Measurements from ENCODE around the gene HSD11B1.

DNA sequence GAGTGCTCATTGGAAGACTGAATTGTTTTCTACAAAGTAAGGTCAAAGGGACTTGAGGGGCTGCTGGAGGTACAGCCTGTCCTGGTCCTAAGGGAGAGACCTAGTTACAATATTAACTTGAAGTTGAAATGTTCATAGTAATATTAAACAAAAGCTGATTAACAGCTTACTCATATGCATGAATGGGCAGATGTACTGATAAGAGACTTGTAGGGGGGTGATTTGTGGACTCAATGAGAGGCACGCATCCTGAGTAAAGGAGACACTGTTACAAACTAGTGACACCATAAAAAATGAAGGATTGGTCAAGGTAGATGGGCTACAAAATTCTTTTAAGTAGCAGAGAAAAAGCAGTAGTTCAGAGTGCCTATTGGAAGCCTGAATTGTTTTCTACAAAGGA, 2.7 kb downstream of the HSD11B1 start:
- TF ChIP-seq, protein P1, sequence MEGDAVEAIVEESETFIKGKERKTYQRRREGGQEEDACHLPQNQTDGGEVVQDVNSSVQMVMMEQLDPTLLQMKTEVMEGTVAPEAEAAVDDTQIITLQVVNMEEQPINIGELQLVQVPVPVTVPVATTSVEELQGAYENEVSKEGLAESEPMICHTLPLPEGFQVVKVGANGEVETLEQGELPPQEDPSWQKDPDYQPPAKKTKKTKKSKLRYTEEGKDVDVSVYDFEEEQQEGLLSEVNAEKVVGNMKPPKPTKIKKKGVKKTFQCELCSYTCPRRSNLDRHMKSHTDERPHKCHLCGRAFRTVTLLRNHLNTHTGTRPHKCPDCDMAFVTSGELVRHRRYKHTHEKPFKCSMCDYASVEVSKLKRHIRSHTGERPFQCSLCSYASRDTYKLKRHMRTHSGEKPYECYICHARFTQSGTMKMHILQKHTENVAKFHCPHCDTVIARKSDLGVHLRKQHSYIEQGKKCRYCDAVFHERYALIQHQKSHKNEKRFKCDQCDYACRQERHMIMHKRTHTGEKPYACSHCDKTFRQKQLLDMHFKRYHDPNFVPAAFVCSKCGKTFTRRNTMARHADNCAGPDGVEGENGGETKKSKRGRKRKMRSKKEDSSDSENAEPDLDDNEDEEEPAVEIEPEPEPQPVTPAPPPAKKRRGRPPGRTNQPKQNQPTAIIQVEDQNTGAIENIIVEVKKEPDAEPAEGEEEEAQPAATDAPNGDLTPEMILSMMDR (IDR thresholded peaks at IDR 0.05; ENCODE audit: low read length), result no peak
- TF ChIP-seq EZH2phosphoT487 (IDR thresholded peaks at IDR 0.05; ENCODE audit: low read length) (no peak), EZH2 (optimal IDR thresholded peaks at IDR 0.05; ENCODE audit: low read depth, low read length) (no peak)
